Measurements from ENCODE around the gene CHRNA1.

DNA sequence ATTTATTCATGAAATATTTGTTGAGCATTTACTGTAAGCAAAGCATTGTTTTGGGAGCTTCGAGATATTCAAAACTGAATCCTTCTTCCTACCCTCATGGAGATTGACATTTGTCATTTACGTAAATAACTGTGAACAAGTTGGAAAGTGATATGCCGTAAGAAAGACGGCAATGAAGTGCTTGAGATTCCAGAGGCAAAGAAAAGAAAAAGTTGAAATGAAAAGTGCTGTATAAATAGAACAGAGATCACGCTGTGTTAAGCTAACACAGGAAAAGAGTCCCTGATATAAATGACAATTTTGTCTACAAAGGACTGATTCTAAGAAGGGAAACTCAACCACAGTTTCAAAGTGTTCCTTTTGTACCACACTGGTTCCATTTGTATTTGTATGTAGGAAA lies 1.8 kb downstream of the CHRNA1 start:
- TF ChIP-seq MXI1 (conservative IDR thresholded peaks at IDR 0.05; ENCODE audit: poor library complexity, severe bottlenecking) = no peak
- TF ChIP-seq, protein P1, sequence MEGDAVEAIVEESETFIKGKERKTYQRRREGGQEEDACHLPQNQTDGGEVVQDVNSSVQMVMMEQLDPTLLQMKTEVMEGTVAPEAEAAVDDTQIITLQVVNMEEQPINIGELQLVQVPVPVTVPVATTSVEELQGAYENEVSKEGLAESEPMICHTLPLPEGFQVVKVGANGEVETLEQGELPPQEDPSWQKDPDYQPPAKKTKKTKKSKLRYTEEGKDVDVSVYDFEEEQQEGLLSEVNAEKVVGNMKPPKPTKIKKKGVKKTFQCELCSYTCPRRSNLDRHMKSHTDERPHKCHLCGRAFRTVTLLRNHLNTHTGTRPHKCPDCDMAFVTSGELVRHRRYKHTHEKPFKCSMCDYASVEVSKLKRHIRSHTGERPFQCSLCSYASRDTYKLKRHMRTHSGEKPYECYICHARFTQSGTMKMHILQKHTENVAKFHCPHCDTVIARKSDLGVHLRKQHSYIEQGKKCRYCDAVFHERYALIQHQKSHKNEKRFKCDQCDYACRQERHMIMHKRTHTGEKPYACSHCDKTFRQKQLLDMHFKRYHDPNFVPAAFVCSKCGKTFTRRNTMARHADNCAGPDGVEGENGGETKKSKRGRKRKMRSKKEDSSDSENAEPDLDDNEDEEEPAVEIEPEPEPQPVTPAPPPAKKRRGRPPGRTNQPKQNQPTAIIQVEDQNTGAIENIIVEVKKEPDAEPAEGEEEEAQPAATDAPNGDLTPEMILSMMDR (IDR thresholded peaks at IDR 0.05; ENCODE audit: poor library complexity, severe bottlenecking) = no peak
- TF ChIP-seq POLR2AphosphoS5 (IDR thresholded peaks at IDR 0.05) = no peak
- TF ChIP-seq, protein P2, sequence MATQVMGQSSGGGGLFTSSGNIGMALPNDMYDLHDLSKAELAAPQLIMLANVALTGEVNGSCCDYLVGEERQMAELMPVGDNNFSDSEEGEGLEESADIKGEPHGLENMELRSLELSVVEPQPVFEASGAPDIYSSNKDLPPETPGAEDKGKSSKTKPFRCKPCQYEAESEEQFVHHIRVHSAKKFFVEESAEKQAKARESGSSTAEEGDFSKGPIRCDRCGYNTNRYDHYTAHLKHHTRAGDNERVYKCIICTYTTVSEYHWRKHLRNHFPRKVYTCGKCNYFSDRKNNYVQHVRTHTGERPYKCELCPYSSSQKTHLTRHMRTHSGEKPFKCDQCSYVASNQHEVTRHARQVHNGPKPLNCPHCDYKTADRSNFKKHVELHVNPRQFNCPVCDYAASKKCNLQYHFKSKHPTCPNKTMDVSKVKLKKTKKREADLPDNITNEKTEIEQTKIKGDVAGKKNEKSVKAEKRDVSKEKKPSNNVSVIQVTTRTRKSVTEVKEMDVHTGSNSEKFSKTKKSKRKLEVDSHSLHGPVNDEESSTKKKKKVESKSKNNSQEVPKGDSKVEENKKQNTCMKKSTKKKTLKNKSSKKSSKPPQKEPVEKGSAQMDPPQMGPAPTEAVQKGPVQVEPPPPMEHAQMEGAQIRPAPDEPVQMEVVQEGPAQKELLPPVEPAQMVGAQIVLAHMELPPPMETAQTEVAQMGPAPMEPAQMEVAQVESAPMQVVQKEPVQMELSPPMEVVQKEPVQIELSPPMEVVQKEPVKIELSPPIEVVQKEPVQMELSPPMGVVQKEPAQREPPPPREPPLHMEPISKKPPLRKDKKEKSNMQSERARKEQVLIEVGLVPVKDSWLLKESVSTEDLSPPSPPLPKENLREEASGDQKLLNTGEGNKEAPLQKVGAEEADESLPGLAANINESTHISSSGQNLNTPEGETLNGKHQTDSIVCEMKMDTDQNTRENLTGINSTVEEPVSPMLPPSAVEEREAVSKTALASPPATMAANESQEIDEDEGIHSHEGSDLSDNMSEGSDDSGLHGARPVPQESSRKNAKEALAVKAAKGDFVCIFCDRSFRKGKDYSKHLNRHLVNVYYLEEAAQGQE (IDR thresholded peaks at IDR 0.05; ENCODE audit: borderline replicate concordance) = no peak
- no peak for TF ChIP-seq TAF1 (IDR thresholded peaks at IDR 0.05; ENCODE audit: low read depth)
- no peak for TF ChIP-seq EP300 (conservative IDR thresholded peaks at IDR 0.05; ENCODE audit: poor library complexity, severe bottlenecking)
- no peak for TF ChIP-seq EZH2 (IDR thresholded peaks at IDR 0.05; ENCODE audit: borderline replicate concordance, insufficient read depth, low read length, poor library complexity, severe bottlenecking)
- no peak for TF ChIP-seq RAD21 (conservative IDR thresholded peaks at IDR 0.05)
- TF ChIP-seq SMC3 (conservative IDR thresholded peaks at IDR 0.05; ENCODE audit: poor library complexity) = no peak

Measured in neural cell (in vitro differentiated cells).